HUES48 (cell line): Measurements from ENCODE around the gene USP30.

Source experiments
- H3K27ac ChIP-seq: one replicate; pipeline ENCODE4 v1.7.0; 2013; ENCODE audit warnings: low read depth, low read length, inconsistent platforms
- H3K27me3 ChIP-seq: 2 replicates; pipeline ENCODE4 v1.6.1; 2013; ENCODE audit warnings: mild to moderate bottlenecking, low read length; ENCODE audit not compliant: control insufficient read depth, insufficient read depth
- H3K36me3 ChIP-seq: 2 replicates; pipeline ENCODE4 v1.6.1; 2013; ENCODE audit warnings: low read length; ENCODE audit not compliant: control insufficient read depth, insufficient read depth
- H3K4me1 ChIP-seq: 2 replicates; pipeline ENCODE4 v1.6.1; 2013; ENCODE audit warnings: mild to moderate bottlenecking, low read length; ENCODE audit not compliant: control insufficient read depth, insufficient read depth
- H3K4me3 ChIP-seq: 2 replicates; pipeline ENCODE4 v1.5.1; 2013; ENCODE audit warnings: mild to moderate bottlenecking, low read depth, low read length
- H3K9ac ChIP-seq: 2 replicates; pipeline ENCODE4 v1.6.1; 2013; ENCODE audit warnings: mild to moderate bottlenecking, low read depth, low read length, moderate library complexity
- H3K9me3 ChIP-seq: 2 replicates; pipeline ENCODE4 v1.6.1; 2013; ENCODE audit warnings: low read length; ENCODE audit not compliant: control insufficient read depth, insufficient read depth

The USP30 gene

DNA sequence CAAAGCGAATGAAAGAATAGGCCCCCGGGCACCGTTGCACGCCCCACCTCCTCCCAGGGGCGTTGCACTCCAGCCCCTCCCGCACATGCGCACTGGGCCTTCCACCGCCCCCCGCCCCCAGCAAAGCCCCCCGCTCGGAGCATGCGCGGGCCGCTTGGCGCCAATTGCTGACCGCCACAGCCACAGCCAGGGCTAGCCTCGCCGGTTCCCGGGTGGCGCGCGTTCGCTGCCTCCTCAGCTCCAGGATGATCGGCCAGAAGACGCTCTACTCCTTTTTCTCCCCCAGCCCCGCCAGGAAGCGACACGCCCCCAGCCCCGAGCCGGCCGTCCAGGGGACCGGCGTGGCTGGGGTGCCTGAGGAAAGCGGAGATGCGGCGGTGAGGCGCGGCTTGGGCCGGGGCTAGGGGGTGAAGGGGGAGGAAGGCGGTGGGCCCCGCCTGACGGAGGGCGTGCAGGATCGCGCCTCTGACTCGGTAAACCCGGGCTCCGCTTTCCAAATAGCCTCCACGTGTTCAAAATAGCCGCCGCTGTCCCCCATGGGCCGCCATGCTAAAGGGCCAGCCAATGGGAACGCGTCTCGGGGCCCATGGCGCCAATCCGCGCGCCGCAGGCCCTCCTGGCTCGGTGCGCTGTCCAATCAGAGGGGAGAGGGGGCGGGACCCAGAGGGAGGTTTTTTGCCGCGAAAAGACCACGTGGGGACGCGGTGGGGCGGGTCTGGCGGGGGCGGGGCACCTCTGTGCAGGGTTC lies 45.2 kb downstream of the USP30 start, which contains the start of gene UNG:
TSS of gene UNG (plus strand) at position 163 of the 748 bp plus-strand sequence. CDS start at position 246, 83 bp downstream.
- peak within 1 kb of the TSS; percentile 98 for H3K27ac ChIP-seq
- H3K27me3 ChIP-seq = 0 out of 2 replicates have a peak, but pooled peaks cover 5% of the 10 kb centered on the region
- H3K4me1 ChIP-seq = peaks cover 10% of the 10 kb centered on the region; the same call in 1 of the 2 replicates
- peak within 1 kb of the TSS; percentile 91 for H3K4me3 ChIP-seq
- H3K36me3 ChIP-seq = peaks cover 40% of the 10 kb centered on the region
- no peaks in the 10 kb centered on the region for H3K9me3 ChIP-seq
- peak within 1 kb of the TSS; percentile 94 for H3K9ac ChIP-seq

GRCh38 chr12:109098183-109098604 lies 45.8 kb downstream of the USP30 start:
- Histone ChIP-seq H3K4me3 (peak overlapping the region; percentile 91), H3K36me3 (peaks cover 46% of the 10 kb centered on the region), H3K4me1 (peaks cover 6% of the 10 kb centered on the region; the same call in 1 of the 2 replicates), H3K9me3 (no peaks in the 10 kb centered on the region), H3K27ac (peak overlapping the region; percentile 98), H3K9ac (peak overlapping the region; percentile 94), H3K27me3 (no peaks in the 10 kb centered on the region)

DNA sequence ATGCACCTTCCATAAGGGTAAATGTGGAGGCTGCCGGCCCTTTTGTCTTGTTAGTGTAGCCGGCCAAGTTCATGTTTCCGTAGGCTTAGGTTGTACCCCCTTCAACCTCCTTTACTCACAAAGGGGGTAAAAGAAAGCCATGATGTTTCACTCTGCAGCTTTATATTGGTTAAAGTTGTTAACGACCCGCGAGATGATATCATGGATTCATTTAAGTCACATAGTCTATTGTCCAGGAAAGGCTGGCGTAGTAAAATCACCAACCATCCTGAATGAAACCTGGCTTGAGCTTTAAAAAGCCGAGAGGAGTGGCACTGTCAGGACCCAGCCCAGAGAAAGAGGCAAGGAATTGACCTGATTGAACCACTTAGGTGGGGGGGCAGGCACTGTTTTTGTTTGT lies 46.3 kb downstream of the USP30 start:
- Histone ChIP-seq H3K9me3 (no peaks in the 10 kb centered on the region), H3K4me1 (peaks cover 6% of the 10 kb centered on the region; the same call in 1 of the 2 replicates), H3K27ac (peak overlapping the region; percentile 98), H3K27me3 (no peaks in the 10 kb centered on the region), H3K9ac (peak overlapping the region; percentile 94), H3K36me3 (peaks cover 51% of the 10 kb centered on the region), H3K4me3 (peak overlapping the region; percentile 91)

GRCh38 chr12:109099431-109100020 lies 47.1 kb downstream of the USP30 start:
- H3K9ac ChIP-seq = no peak overlapping the region
- no peaks in the 10 kb centered on the region for H3K27me3 ChIP-seq
- H3K27ac ChIP-seq = no peak overlapping the region
- peaks cover 59% of the 10 kb centered on the region for H3K36me3 ChIP-seq
- H3K9me3 ChIP-seq = no peaks in the 10 kb centered on the region
- H3K4me3 ChIP-seq = peak overlapping the region; percentile 91
- H3K4me1 ChIP-seq = peaks cover 6% of the 10 kb centered on the region; the same call in 1 of the 2 replicates

DNA sequence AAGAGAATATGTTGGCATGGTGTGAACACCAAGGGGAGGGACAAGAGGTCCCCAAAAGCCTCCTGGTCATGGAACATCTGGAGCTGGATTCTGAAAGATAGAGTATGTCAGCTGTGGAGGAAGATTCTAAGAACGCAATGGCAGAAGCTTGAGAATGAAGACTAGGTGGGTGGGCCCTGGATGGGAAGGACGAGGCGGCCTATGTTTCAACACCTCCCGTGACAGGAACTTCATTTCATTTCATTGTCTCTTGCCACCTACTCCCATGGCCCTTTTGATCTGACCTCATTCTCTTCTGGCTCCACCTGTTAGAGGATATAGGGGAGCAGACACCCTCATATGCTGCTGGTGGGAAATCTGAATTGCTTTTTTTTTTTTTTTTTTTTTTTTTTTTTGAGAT lies 48.4 kb downstream of the USP30 start:
- no peak overlapping the region for H3K4me3 ChIP-seq
- peaks cover 71% of the 10 kb centered on the region for H3K36me3 ChIP-seq
- H3K27ac ChIP-seq = no peak overlapping the region
- H3K9ac ChIP-seq = no peak overlapping the region
- peaks cover 6% of the 10 kb centered on the region; the same call in 1 of the 2 replicates for H3K4me1 ChIP-seq
- H3K9me3 ChIP-seq = no peaks in the 10 kb centered on the region
- H3K27me3 ChIP-seq = no peaks in the 10 kb centered on the region

GRCh38 chr12:109102491-109102890 lies 50.1 kb downstream of the USP30 start:
- no peak overlapping the region for H3K4me3 ChIP-seq
- no peak overlapping the region for H3K9ac ChIP-seq
- no peaks in the 10 kb centered on the region for H3K27me3 ChIP-seq
- peaks cover 86% of the 10 kb centered on the region for H3K36me3 ChIP-seq
- no peak overlapping the region for H3K27ac ChIP-seq
- no peaks in the 10 kb centered on the region for H3K9me3 ChIP-seq
- H3K4me1 ChIP-seq = peaks cover 6% of the 10 kb centered on the region; the same call in 1 of the 2 replicates

DNA sequence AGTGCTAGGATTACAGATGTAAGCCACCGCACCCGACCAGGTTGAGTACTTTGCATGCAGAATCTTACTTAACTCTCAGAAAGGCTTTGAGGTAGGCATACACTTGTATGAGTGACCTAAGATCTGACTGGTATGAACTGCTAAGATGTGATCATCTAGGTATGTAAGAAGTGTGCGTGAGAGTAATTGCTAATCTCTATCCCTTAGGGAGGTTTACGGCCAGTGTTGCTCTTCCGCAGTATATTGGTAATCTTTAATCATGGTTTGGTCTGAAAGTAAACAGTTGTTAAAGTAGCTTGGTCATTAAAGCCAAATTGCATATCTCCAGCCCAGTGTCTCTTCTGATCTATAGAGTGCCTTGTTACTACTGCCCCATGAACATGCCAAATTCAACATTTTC lies 52.8 kb downstream of the USP30 start:
- H3K4me1 ChIP-seq = 0 out of 2 replicates have a peak, but pooled peaks cover 1% of the 10 kb centered on the region
- no peak overlapping the region for H3K27ac ChIP-seq
- H3K36me3 ChIP-seq = peaks cover 92% of the 10 kb centered on the region
- no peak overlapping the region for H3K4me3 ChIP-seq
- H3K9ac ChIP-seq = no peak overlapping the region
- H3K9me3 ChIP-seq = no peaks in the 10 kb centered on the region
- H3K27me3 ChIP-seq = no peaks in the 10 kb centered on the region

DNA sequence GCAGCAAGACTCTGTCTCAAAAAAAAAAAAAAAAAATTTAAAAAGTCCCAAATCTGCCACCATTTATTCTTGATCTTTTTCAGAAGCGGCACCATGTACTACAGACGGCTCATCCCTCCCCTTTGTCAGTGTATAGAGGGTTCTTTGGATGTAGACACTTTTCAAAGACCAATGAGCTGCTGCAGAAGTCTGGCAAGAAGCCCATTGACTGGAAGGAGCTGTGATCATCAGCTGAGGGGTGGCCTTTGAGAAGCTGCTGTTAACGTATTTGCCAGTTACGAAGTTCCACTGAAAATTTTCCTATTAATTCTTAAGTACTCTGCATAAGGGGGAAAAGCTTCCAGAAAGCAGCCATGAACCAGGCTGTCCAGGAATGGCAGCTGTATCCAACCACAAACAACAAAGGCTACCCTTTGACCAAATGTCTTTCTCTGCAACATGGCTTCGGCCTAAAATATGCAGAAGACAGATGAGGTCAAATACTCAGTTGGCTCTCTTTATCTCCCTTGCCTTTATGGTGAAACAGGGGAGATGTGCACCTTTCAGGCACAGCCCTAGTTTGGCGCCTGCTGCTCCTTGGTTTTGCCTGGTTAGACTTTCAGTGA lies 57.5 kb downstream of the USP30 start:
- Histone ChIP-seq H3K4me3 (no peak overlapping the region), H3K27me3 (no peaks in the 10 kb centered on the region), H3K27ac (peak overlapping the region; percentile 36), H3K36me3 (peaks cover 51% of the 10 kb centered on the region), H3K9me3 (no peaks in the 10 kb centered on the region), H3K9ac (no peak overlapping the region), H3K4me1 (peaks cover 13% of the 10 kb centered on the region)

DNA sequence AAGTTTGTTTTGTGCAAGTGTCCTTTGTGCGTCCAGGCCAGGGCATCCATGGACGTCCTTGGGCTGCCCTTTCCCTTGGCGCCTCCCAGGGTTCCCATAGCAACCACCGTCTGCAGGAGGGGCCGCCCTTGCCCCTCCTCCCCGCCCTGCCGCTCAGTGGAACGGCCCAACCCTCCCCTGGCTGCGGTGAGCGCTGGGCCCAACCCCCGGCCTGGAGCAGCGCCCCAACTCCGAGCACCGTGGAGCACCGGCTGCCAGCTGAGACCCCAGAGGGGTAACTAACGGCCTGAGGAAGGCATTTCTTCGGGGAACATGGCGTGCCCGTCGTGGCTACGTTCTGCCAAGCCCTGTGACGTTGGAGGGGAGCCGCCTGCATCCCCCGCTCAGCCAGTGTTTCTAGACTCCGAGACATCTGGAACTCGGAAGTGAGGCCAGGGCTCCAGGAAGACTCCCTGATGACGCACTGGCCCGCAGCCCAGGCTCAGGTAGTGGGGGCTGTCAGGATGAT lies 58.7 kb downstream of the USP30 start:
- Histone ChIP-seq H3K9me3 (no peaks in the 10 kb centered on the region), H3K27ac (peak overlapping the region; percentile 77), H3K27me3 (no peaks in the 10 kb centered on the region), H3K36me3 (peaks cover 39% of the 10 kb centered on the region), H3K4me3 (peak overlapping the region; percentile 50), H3K4me1 (peaks cover 20% of the 10 kb centered on the region), H3K9ac (peak overlapping the region; percentile 13; the same call in 1 of the 2 replicates)

DNA sequence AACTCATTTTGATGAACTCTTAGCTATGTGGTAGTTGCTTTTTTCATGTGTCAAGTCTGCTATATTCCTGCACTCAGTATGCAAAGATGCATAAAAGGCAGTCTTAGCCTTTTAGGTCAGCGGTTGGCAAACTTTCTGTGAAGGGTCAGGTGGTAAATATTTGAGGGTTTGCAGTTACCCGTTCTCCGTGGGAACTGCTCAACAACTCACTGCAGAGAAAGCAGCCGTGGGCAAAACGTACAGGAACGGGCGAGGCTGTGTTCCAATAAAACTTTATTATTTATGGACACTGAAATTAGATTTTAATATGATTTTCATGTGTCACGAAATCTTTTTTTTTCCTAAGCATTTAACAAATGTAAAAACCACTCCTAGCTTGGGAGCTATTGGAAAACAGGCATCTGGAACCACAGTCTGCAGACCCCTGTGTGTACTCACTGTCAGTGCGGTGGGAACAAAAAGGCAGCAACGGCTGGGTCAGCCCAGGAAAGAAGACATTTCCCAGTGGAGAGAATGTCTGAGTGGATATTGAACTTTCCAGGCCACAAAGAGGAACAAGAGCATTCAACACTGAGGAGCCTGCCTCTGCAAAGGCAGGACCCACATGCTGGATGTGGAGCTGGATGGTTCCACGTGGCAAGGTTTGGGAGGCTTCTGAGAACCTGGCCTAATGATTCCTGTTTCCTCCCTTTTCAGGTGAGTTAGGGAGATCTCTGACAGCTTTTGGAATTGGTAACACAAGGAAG lies 60.5 kb downstream of the USP30 start:
- Histone ChIP-seq H3K9me3 (no peaks in the 10 kb centered on the region), H3K9ac (no peak overlapping the region), H3K4me3 (no peak overlapping the region), H3K27ac (no peak overlapping the region), H3K36me3 (peaks cover 25% of the 10 kb centered on the region), H3K4me1 (peaks cover 22% of the 10 kb centered on the region), H3K27me3 (no peaks in the 10 kb centered on the region)
